HepG2 (cell line): ENCODE data around the gene ZNF530. TPM values are rescaled to one million over a fixed set of nuclear protein-coding genes. Genes with fewer than 3 reads are reported as not detected.

ENCODE experiments used
- ATAC-seq: fragments of 200-7000 bp; cut with Tn5 transposase; 3 replicates; pipeline ENCODE4 v1.9.1; 2020; ENCODE audit warnings: mild to moderate bottlenecking, moderate library complexity
- BruUV-seq: library from RNA; stranded (reverse); fragments of 400-500 nt; replicated peaks from 2 replicates; lab custom pipeline; 2021; lab: Mats Ljungman, UMichigan
- CTCF ChIA-PET: fragments of 300-600 bp; formaldehyde crosslinking; extraction: SDS; loops from one replicate; lab custom pipeline; 2021; ENCODE audit warnings: low total read pairs, inconsistent platforms, low intra/inter-chr PET ratio; lab: Yijun Ruan, JAX
- POLR2A ChIA-PET: fragments of 350-600 bp; sonication (Branson Sonifier 250); formaldehyde crosslinking; loops from one replicate; lab custom pipeline; 2020; ENCODE audit warnings: antibody characterized with exemption, inconsistent platforms; lab: Yijun Ruan, JAX
- DNase-seq: peaks from one replicate; pipeline ENCODE4 v3.0.0-alpha.2; 2015; ENCODE audit warnings: low spot score
- FAIRE-seq: peaks from 3 replicates; lab custom pipeline; 2011; peaks lifted over from hg19 to GRCh38; lab: Jason Lieb, UNC
- H2AFZ ChIP-seq: one replicate; pipeline ENCODE4 v1.6.1; 2011; ENCODE audit warnings: low read length, inconsistent platforms
- H3K27ac ChIP-seq: fragments of 300-600 bp; 3 replicates; pipeline ENCODE4 v1.8.0; 2011; ENCODE audit warnings: mixed run types, mild to moderate bottlenecking, mixed read lengths, low read length, inconsistent platforms; ENCODE audit not compliant: insufficient read depth; ENCODE audit errors: extremely low read length
- H3K27me3 ChIP-seq, 2 experiments: fragments of 200-600 bp in 1 of 2; 2 replicates in 1 of 2; 3 replicates in 1 of 2; pipeline versions ENCODE4 v1.6.0 to v1.8.0; 2011; ENCODE audit warnings: low read length in 2 of 2, mild to moderate bottlenecking in 2 of 2, moderate library complexity in 2 of 2, inconsistent platforms in 1 of 2; ENCODE audit not compliant: insufficient read depth in 2 of 2, control insufficient read depth in 1 of 2
- H3K36me3 ChIP-seq, 2 experiments: fragments of 200-600 bp in 1 of 2; replicated peaks in 1 of 2; 2 replicates in 1 of 2; 3 replicates in 1 of 2; pipeline versions ENCODE4 v1.5.1 to v1.8.0; 2011; ENCODE audit warnings: low read length in 2 of 2, inconsistent platforms in 1 of 2; ENCODE audit not compliant: insufficient read depth in 2 of 2, control insufficient read depth in 1 of 2
- H3K4me1 ChIP-seq: 2 replicates; pipeline ENCODE4 v1.5.1; 2012; ENCODE audit warnings: low read length, inconsistent platforms; ENCODE audit not compliant: insufficient read depth
- H3K4me2 ChIP-seq: 2 replicates; pipeline ENCODE4 v1.6.0; 2011; ENCODE audit warnings: low read depth, low read length, inconsistent platforms
- H3K4me3 ChIP-seq, 3 experiments: fragments of 200-600 bp in 1 of 3; sonication (generic), shearing (Covaris generic) in 1 of 3; replicated peaks in 1 of 3; 2 replicates each; pipeline ENCODE4 v1.5.1; 2011 to 2016; ENCODE audit warnings: low read length in 3 of 3, inconsistent platforms in 2 of 3, low read depth in 2 of 3, mild to moderate bottlenecking in 2 of 3, control low read depth in 1 of 3, mixed read lengths in 1 of 3; ENCODE audit not compliant: insufficient read depth in 1 of 3
- H3K79me2 ChIP-seq: one replicate; pipeline ENCODE4 v1.6.1; 2011; ENCODE audit warnings: low read length, inconsistent platforms; ENCODE audit not compliant: insufficient read depth
- H3K9ac ChIP-seq: 2 replicates; pipeline ENCODE4 v1.6.0; 2011; ENCODE audit warnings: mild to moderate bottlenecking, low read depth, low read length, inconsistent platforms; ENCODE audit not compliant: insufficient read depth
- H3K9me3 ChIP-seq: 2 replicates; pipeline ENCODE4 v1.5.1; 2012; ENCODE audit warnings: mild to moderate bottlenecking, low read length
- H4K20me1 ChIP-seq: 2 replicates; pipeline ENCODE4 v1.6.0; 2011; ENCODE audit warnings: inconsistent platforms, mild to moderate bottlenecking, low read length, moderate library complexity; ENCODE audit not compliant: insufficient read depth
- DMAP1 ChIP-seq: IDR thresholded peaks from 2 replicates; pipeline ENCODE4 v1.6.1; 2016
- ELF3 ChIP-seq: IDR thresholded peaks from 2 replicates; pipeline ENCODE4 v1.6.1; 2016; ENCODE audit warnings: missing genetic modification reagents, missing compliant biosample characterization
- MEIS1 ChIP-seq: sonication (generic); formaldehyde crosslinking; IDR thresholded peaks from 2 replicates; pipeline ENCODE4 v1.9.0; 2021; ENCODE audit warnings: mild to moderate bottlenecking, missing genetic modification reagents, moderate library complexity, borderline replicate concordance
- NCOA5 ChIP-seq: sonication (generic); formaldehyde crosslinking; IDR thresholded peaks from 2 replicates; pipeline ENCODE4 v1.4.0; 2020; ENCODE audit warnings: missing genetic modification reagents
- NFKB2 ChIP-seq: sonication (generic); formaldehyde crosslinking; IDR thresholded peaks from 2 replicates; pipeline ENCODE4 v1.4.0; 2020; ENCODE audit warnings: missing genetic modification reagents, borderline replicate concordance
- ZNF562 ChIP-seq: sonication (generic); formaldehyde crosslinking; IDR thresholded peaks from 2 replicates; pipeline ENCODE4 v1.8.0; 2022; ENCODE audit warnings: missing genetic modification reagents, borderline replicate concordance
- ZNF713 ChIP-seq: sonication (generic); formaldehyde crosslinking; IDR thresholded peaks from 2 replicates; pipeline ENCODE4 v1.4.0; 2020; ENCODE audit warnings: mild to moderate bottlenecking, missing genetic modification reagents
- WGBS: methylation state at CpG from one replicate; pipeline ENCODE4 v1.1.6; 2017; ENCODE audit warnings: low lambda C conversion rate; 5-methylcytosine and 5-hydroxymethylcytosine counted together
- in situ Hi-C: cut with HindIII; loops from 2 replicates; pipeline ENCODE4 v1.10.0; 2017; ENCODE audit warnings: low pct_unique_long_range_greater_than_20kb; ENCODE audit not compliant: extremely low pct_ligation_motif_present
- intact Hi-C: fragments of 100-400 bp; cut with micrococcal nuclease; formaldehyde crosslinking; loops from one replicate; pipeline ENCODE4 v1.10.0; 2022; ENCODE audit not compliant: unreplicated experiment
- polyA plus RNA-seq, 8 experiments: library from polyadenylated mRNA; depleted of rRNA in 3 of 8; stranded (reverse) in 7 of 8; unstranded in 1 of 8; fragments of >200 nt; fragmentation: Illumina TruSeq in 4 of 8; extraction: Trizol in 4 of 8; gene quantifications; 2 replicates each; pipeline versions ENCODE4 v1.2.1 to v1.2.3, GENCODE V29; 2011 to 2016; ENCODE audit warnings: low read depth in 4 of 8, missing spikeins in 1 of 8, mixed read lengths in 1 of 8; ENCODE audit not compliant: insufficient read depth in 1 of 8
- total RNA-seq, 5 experiments: library from RNA; depleted of rRNA; stranded (reverse); fragments of >200 nt; fragmentation: Illumina TruSeq; extraction: Trizol; gene quantifications; 2 replicates each; pipeline ENCODE4 v1.2.3, GENCODE V29; 2016; ENCODE audit warnings: low read depth in 1 of 5
- TF ChIP-seq, protein P1 (sequence below): sonication (generic); formaldehyde crosslinking; IDR thresholded peaks from 2 replicates; pipeline ENCODE4 v1.5.0; 2020; ENCODE audit warnings: missing genetic modification reagents, mild to moderate bottlenecking, borderline replicate concordance

ZNF530 gene
- total and polyA plus RNA-seq, 2 of the 13 experiments (the other 11 are each of a cell fraction or from before 2014, with no cell fraction given), result 1.1 to 7.8 TPM

DNA sequence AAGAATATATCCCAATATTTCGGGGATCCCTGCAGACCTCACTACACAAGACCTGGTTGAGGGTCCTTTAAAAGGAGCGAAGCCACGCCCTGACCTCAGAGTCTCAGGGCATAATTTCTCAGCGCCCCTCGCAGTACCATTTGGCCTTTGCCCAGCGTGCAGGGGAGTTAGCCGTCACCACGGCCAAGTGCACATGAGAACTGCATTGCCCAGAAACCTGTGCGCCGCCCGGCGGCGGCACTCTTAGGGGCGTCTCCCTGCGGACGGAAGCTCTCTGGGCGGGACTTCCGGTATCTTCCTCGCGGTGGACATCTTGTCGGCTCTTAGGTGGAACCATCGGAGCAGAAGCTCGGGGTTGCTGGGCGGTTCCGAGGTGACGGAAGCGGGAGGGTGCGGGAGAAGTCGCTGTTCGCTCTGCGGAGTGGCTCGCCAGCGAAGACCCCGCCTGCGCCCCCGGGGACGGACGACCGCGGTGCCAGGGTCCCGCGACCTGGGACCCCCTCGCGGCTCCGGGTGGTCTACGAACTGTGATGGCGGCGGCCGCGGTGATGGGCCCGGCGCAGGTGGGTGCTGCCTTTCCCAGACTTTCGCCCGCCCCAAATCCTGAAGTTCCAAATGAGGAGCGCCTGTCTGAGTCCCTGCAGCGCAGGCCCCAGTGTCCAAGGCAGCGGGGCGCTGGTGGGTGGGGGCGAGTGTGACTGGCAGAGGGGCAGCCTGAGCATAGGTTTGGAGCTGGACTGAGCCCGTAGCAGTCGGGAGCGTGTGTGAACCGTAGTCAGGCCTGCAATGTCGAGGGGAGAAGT is 14.5 kb downstream of the ZNF530 start, which contains the start of gene ZNF134 (continued):
- TF ChIP-seq MEIS1 (peak; percentile 79; the same call in 1 of the 2 replicates), ZNF713 (CRISPR knock-in tag) (0 out of 2 replicates have a peak, but pooled peaks have one; percentile 59), DMAP1 (no peak; the same call in 1 of the 2 replicates)
- TF ChIP-seq, protein P1, sequence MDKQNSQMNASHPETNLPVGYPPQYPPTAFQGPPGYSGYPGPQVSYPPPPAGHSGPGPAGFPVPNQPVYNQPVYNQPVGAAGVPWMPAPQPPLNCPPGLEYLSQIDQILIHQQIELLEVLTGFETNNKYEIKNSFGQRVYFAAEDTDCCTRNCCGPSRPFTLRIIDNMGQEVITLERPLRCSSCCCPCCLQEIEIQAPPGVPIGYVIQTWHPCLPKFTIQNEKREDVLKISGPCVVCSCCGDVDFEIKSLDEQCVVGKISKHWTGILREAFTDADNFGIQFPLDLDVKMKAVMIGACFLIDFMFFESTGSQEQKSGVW, result no peak

DNA sequence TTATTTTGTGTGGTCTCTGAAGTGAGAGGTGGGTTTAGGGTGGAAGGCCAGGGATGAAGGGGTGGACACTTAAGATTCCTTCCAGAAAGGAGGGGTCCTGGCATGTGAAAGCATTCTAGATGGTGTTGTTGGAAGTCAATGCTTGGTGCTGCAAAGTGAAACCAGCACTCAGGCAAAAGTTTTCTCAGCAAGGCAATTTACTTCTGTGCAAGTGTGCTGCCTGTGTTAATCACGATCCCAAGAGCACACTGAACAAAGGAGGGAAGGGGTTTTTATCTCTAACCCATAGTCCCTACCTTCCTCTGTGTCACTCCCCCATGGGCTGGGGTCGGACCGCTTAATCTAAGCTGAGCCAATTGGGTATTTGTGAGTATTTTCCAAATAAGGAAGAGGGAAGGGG is 15.7 kb downstream of the ZNF530 start:
- TF ChIP-seq NCOA5 (CRISPR knock-in tag) (no peak), NFKB2 (no peak), ELF3 (CRISPR knock-in tag) (no peak), ZNF562 (CRISPR knock-in tag) (peak; percentile 95)
- H3K79me2 ChIP-seq, result peaks cover 51% of the 10 kb centered on the region
- intact Hi-C loops, result loop anchor here (2.0 kb wide), 1 partner anchor 253 kb away; the partner anchor contains the start of genes TRAPPC2B and ZNF547
- H3K27ac ChIP-seq, result no peak overlapping the region
- no peak overlapping the region for H2AFZ ChIP-seq
- H3K9me3 ChIP-seq, result peaks cover 8% of the 10 kb centered on the region; the same call in 1 of the 2 replicates
- BruUV-seq, result no TSS peak
- H3K36me3 ChIP-seq, result peaks cover 19 to 44% of the 10 kb centered on the region in 2 experiments
- DNase-seq (no peak), FAIRE-seq (no peak), ATAC-seq (no peak)
- in situ Hi-C loops, result no loop called here
- ChIA-PET POLR2A (interaction anchor here (1.7 kb wide), 1 partner anchor 66 kb away, joined by 7 read pairs; the partner anchor contains the start of gene ZNF551), CTCF (no interaction called here)
- H3K9ac ChIP-seq, result peak overlapping the region; percentile 89; the same call in 1 of the 2 replicates
- peak overlapping the region; percentile 92 to 97 (median 97) for H3K4me3 ChIP-seq
- H3K27me3 ChIP-seq, result no peaks in the 10 kb centered on the region; a peak in 1 of 5 replicates
- peak overlapping the region; percentile 96 for H3K4me2 ChIP-seq
- H3K4me1 ChIP-seq, result peaks cover 42% of the 10 kb centered on the region
- no peaks in the 10 kb centered on the region; the same call in 1 of the 2 replicates for H4K20me1 ChIP-seq
- WGBS, result 91% methylated on average over 3 of the region's 3 CpGs
